ENCODE data around the gene ERG28.

ERG28 gene

DNA sequence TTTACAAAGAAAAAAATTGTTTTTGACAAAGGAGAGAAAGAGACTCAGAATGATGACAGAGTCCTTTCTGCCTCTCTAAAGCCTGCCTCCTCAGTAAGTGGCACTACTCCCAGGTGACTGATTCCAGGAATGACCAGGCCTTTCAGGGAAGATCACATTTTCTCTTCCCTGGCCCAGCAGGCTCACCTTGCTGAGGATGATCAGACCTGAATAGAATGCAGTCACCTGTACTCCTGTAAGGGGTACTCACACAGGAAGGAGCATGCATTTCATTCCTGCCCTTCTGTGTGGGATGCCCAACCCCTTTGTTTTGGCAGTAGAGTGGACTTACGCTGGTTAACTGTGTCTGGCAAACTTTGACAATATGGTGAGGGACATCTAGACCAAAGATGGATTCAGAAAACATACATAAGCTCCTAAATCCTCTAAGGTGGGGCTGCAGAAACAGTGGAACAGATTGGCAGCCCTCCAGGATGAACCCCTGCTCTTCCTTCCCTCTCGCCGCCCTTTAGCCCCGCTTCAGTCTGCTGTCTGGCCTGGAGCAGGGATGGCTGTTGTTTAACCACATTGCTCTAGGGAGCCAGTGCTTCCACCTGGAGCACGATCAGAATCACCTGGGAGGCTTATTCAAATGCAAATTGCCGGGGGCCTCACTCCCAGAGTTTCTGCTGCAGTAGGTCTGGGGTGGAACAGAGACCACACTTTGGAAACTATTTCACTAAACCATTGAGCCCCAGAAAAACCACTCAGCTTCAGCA lies 29.8 kb downstream of the ERG28 start:
- TF ChIP-seq CTCF (IDR thresholded peaks at IDR 0.05; ENCODE audit: low read depth, low read length, missing control alignments), result no peak
- DNase-seq (ENCODE audit: low read depth), result no peak
- no peak overlapping the region for H3K4me3 ChIP-seq (ENCODE audit: low read depth, low read length)

DNA sequence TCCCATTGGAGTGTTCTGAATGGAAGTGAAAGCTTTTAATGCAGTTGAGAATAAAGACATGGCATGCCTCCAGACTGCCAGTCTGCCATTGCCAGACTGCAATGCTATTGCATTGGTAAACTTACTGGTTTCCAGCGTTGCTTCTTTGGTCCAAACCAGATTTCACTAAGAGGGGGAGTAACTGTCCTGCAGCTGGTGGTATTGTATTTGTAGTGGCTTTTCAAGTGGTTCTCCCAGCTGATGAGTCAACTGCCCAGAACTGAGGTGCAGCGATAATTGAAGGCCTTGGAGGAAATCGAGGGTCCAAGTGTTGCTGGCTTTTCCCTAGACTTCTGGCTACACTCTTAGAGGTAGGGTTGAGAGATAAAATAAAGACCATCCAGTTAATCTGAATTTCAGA lies 31.9 kb downstream of the ERG28 start:
- DNase-seq (ENCODE audit: low read depth), result no peak
- no peak overlapping the region for H3K4me3 ChIP-seq (ENCODE audit: low read depth, low read length)
- no peak for TF ChIP-seq CTCF (IDR thresholded peaks at IDR 0.05; ENCODE audit: low read depth, low read length, missing control alignments)

DNA sequence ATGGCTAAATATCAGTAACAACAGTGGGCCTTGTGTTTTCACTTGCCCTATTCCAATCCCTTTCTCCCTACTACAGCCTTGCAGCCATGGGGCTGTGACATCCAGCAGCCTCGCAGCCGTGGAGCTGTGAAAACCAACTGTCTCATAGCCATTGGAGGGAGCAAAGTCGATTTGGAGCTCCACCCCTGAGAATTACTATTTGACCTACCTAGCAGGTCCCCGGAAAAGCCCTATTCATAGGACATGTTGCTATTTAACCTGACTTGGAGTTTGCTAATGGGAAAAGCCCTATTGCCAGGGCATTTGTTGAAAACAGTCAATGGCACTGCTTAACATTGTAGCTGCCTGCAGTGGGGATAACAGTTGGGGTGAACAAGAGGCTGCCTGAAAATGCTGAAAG lies 33.3 kb downstream of the ERG28 start:
- no peak for DNase-seq (ENCODE audit: low read depth)
- no peak for TF ChIP-seq CTCF (IDR thresholded peaks at IDR 0.05; ENCODE audit: low read depth, low read length, missing control alignments)
- no peak overlapping the region for H3K4me3 ChIP-seq (ENCODE audit: low read depth, low read length)

GRCh38 chr14:75626863-75627262 lies 33.8 kb downstream of the ERG28 start:
- no peak for DNase-seq (ENCODE audit: low read depth)
- no peak overlapping the region for H3K4me3 ChIP-seq (ENCODE audit: low read depth, low read length)
- TF ChIP-seq CTCF (IDR thresholded peaks at IDR 0.05; ENCODE audit: low read depth, low read length, missing control alignments), result no peak

DNA sequence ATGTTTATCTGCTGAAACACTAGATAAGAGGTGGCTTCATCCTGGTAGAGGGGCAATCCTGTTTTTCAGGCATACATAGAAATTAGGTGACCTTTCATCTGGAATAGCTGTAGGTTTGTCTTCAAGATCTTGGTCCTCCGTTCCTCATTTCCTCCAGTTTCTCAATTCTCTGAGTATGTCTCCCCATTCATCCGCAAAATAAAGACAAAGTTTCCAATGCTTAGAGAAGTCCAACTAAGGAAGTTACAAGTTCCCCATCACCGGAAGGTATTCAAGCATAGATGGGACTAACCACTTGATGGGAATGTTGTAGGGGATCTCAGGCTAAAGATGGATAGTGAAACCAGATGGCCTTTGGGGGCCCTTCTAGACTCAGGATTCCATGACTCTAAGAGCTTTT lies 34.3 kb downstream of the ERG28 start:
- H3K4me3 ChIP-seq (ENCODE audit: low read depth, low read length), result no peak overlapping the region
- TF ChIP-seq CTCF (IDR thresholded peaks at IDR 0.05; ENCODE audit: low read depth, low read length, missing control alignments), result no peak
- DNase-seq (ENCODE audit: low read depth), result no peak

GRCh38 chr14:75625034-75625433 lies 35.6 kb downstream of the ERG28 start:
- TF ChIP-seq CTCF (IDR thresholded peaks at IDR 0.05; ENCODE audit: low read depth, low read length, missing control alignments), result no peak
- H3K4me3 ChIP-seq (ENCODE audit: low read depth, low read length), result no peak overlapping the region
- no peak for DNase-seq (ENCODE audit: low read depth)

DNA sequence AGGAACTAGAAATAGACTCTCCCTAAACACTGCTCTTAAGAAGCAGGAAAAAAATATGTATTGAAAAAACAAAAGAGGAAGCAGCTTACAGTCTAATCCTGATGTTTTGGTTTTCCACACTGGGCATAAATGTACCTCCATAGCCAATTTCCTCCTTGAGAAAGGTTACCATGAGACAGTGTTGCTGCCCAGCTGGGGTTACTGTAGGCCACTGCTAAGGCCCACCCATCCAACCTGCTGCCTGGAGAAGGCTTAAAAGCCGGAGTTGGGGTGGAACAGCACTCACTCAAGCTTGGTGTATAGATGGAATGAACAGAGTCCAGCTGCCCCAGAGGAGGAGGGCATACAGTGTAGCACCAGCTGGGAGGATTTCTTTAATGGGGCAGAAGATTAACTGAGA lies 41.1 kb downstream of the ERG28 start:
- DNase-seq (ENCODE audit: low read depth), result no peak
- H3K4me3 ChIP-seq (ENCODE audit: low read depth, low read length), result no peak overlapping the region
- no peak for TF ChIP-seq CTCF (IDR thresholded peaks at IDR 0.05; ENCODE audit: low read depth, low read length, missing control alignments)

Measured in GM12864 (cell line).